CD4-positive, alpha-beta T cell treated with Interleukin-17A for 4 hours (primary cell): ENCODE results near the gene ZFP64.

Source experiments
- DNase-seq: peaks from one replicate; pipeline ENCODE4 v3.0.0-alpha.2; 2020; ENCODE audit warnings: mixed read lengths

The ZFP64 gene

DNA sequence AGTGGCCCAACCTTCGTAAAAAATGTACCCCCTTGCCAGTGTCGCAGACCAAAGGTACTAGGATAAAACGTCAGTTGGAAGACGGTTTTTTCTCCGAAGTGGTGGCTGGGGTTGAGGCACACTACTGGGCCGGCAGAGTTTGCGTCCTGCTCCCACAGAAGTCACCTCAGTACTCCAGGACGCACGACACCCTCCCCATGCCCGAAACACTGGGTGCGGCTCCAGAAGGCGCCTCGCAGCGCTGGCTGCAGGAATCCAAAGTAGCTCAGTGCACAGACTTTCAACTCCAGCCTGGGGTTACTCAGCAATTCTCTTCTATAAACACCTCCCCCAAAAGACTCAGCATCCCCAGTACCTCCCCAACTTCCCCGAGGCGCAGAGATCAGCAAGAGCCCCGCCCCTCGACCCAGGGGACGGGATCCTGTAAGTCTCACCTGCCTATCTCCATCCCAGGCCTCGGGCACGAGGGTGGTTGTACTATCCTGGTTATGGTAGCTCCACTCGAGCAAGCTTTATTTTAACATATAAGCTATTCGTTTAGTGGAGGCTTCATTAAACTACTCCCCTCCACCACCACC lies 88.2 kb downstream of the ZFP64 start:
- DNase-seq = no peak

GRCh38 chr20:52102559-52102958 lies 89.0 kb downstream of the ZFP64 start:
- DNase-seq = no peak

DNA sequence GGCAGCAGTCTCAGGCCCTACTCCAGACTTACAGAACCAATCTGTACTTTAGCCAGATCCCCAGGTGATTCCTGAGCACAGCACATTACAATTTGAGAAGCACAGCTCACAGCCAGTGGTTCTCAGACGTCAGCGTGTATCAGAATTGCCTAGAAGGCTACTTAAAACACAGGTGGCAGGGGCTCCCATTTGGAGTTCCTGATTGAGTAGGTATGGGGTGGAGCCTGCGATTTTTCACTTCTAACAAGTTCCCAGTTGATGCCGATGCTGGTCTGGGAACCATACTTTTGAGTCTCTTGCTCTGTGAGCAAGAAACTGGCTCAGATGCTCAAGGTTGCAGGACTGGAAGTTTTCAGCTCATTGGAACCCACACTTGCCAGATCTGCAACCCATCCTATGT lies 89.5 kb downstream of the ZFP64 start:
- no peak for DNase-seq
